ENCODE results near the gene SBF1. TPM values are rescaled to one million over a fixed set of nuclear protein-coding genes. Genes with fewer than 3 reads are reported as not detected.

SBF1 gene, protein sequence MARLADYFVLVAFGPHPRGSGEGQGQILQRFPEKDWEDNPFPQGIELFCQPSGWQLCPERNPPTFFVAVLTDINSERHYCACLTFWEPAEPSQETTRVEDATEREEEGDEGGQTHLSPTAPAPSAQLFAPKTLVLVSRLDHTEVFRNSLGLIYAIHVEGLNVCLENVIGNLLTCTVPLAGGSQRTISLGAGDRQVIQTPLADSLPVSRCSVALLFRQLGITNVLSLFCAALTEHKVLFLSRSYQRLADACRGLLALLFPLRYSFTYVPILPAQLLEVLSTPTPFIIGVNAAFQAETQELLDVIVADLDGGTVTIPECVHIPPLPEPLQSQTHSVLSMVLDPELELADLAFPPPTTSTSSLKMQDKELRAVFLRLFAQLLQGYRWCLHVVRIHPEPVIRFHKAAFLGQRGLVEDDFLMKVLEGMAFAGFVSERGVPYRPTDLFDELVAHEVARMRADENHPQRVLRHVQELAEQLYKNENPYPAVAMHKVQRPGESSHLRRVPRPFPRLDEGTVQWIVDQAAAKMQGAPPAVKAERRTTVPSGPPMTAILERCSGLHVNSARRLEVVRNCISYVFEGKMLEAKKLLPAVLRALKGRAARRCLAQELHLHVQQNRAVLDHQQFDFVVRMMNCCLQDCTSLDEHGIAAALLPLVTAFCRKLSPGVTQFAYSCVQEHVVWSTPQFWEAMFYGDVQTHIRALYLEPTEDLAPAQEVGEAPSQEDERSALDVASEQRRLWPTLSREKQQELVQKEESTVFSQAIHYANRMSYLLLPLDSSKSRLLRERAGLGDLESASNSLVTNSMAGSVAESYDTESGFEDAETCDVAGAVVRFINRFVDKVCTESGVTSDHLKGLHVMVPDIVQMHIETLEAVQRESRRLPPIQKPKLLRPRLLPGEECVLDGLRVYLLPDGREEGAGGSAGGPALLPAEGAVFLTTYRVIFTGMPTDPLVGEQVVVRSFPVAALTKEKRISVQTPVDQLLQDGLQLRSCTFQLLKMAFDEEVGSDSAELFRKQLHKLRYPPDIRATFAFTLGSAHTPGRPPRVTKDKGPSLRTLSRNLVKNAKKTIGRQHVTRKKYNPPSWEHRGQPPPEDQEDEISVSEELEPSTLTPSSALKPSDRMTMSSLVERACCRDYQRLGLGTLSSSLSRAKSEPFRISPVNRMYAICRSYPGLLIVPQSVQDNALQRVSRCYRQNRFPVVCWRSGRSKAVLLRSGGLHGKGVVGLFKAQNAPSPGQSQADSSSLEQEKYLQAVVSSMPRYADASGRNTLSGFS (N-terminal part only)
- total RNA-seq = 10 to 100 TPM; 89.9 to 90.1 TPM
- polyA plus RNA-seq (2013, experiment 1 of 2) = 84.3 TPM
- polyA plus RNA-seq (2013, experiment 2 of 2) = 75.6 TPM
- long read RNA-seq, experiment 1, partial matches to known transcripts = 15 of 23 reads
- long read RNA-seq, experiment 1, other reads (novel, unspliced or antisense) = 8 of 23 reads
- long read RNA-seq, experiment 2, full-length matches to known transcripts = 25 of 108 reads
- long read RNA-seq, experiment 2, partial matches to known transcripts = 28 of 108 reads
- long read RNA-seq, experiment 2, other reads (novel, unspliced or antisense) = 55 of 108 reads
- long read RNA-seq, experiment 3, partial matches to known transcripts = 15 of 21 reads
- long read RNA-seq, experiment 3, other reads (novel, unspliced or antisense) = 6 of 21 reads
- long read RNA-seq, experiment 4 = 0 reads

DNA sequence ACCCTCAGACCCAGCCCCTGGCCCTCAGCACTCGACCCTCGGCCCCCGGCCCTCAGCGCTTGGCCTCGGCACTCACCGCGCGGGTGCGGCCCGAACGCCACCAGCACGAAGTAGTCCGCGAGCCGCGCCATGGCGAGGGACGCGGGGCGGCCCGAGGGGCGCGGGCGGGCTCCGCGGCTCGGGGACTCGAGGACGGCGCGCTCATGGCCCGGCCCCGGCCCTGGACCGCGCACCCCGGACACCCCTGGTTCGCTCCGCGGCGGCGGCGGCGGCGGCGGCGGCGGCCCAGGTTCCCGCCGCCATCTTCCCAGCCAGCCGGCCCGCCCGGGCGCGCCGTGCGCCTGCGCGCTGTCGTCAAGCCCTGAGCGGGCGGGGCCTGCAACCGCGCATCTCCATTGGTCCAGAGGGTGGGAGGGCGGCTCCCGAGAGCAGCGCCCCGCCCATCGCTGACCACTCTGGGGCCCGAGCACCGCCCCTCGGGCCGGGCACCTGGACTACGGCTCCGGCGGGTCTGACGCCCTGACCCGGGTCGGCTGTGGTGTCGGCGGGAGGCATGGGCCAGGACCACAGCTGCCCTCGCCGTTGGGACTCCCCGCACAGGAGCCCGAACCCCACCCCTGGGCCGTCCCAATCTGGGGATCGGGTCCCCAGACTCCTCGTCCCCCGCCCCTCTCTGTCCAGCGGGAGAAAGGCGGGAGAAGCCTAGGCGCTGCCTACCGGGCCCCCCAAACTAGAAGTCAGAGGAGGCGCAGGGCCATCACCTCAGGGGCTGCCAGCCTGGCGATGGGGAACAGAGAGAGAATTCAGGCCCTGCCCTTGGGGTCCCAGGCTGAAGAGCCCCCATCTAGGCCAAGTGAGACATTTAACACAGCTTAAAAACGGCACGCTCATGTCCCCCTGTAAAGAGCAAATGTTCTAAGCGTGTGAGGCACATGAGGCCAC is at the start of gene SBF1:
Gene SBF1 (minus strand): TSS at position 326 of the 942 bp plus-strand sequence. CDS start 195 bp downstream, at position 131.
- H3K27ac ChIP-seq (ENCODE audit: low read depth, low read length) = no peak within 1 kb of the TSS
- Mint-ChIP-seq H3K27me3 (ENCODE audit: insufficient read depth) (peaks cover 38% of the 10 kb centered on the region), H3K9me3 (no peaks in the 10 kb centered on the region), H3K4me3 (peak within 1 kb of the TSS; percentile 74), H3K4me1 (peaks cover 25% of the 10 kb centered on the region), H3K27ac (peak within 1 kb of the TSS; percentile 74), H3K36me3 (ENCODE audit: low read depth) (no peaks in the 10 kb centered on the region)
- H3K9me3 ChIP-seq (ENCODE audit: control insufficient read depth, low read length) = no peaks in the 10 kb centered on the region
- peak within 1 kb of the TSS; percentile 54 for H3K9ac ChIP-seq (ENCODE audit: extremely low read depth, low read length, poor library complexity, severe bottlenecking)
- peak within 1 kb of the TSS; percentile 85 for H3K4me3 ChIP-seq (ENCODE audit: low read length)
- peak; percentile 97 for DNase-seq
- 5% methylated on average over 34 to 97 of the region's 97 CpGs for WGBS, 2 experiments (ENCODE audit: insufficient coverage in 1 of 2, insufficient read length in 1 of 2)
- H3K27me3 ChIP-seq (ENCODE audit: control insufficient read depth, insufficient read depth, low read length, poor library complexity, severe bottlenecking) = peaks cover 9% of the 10 kb centered on the region
- TF ChIP-seq, protein P1, sequence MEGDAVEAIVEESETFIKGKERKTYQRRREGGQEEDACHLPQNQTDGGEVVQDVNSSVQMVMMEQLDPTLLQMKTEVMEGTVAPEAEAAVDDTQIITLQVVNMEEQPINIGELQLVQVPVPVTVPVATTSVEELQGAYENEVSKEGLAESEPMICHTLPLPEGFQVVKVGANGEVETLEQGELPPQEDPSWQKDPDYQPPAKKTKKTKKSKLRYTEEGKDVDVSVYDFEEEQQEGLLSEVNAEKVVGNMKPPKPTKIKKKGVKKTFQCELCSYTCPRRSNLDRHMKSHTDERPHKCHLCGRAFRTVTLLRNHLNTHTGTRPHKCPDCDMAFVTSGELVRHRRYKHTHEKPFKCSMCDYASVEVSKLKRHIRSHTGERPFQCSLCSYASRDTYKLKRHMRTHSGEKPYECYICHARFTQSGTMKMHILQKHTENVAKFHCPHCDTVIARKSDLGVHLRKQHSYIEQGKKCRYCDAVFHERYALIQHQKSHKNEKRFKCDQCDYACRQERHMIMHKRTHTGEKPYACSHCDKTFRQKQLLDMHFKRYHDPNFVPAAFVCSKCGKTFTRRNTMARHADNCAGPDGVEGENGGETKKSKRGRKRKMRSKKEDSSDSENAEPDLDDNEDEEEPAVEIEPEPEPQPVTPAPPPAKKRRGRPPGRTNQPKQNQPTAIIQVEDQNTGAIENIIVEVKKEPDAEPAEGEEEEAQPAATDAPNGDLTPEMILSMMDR (conservative IDR thresholded peaks at IDR 0.05) = no peak
- no peaks in the 10 kb centered on the region for H3K36me3 ChIP-seq (ENCODE audit: control insufficient read depth, insufficient read depth, low read length)
- peaks cover 14% of the 10 kb centered on the region for H3K4me1 ChIP-seq (ENCODE audit: control insufficient read depth, insufficient read depth, low read length)

DNA sequence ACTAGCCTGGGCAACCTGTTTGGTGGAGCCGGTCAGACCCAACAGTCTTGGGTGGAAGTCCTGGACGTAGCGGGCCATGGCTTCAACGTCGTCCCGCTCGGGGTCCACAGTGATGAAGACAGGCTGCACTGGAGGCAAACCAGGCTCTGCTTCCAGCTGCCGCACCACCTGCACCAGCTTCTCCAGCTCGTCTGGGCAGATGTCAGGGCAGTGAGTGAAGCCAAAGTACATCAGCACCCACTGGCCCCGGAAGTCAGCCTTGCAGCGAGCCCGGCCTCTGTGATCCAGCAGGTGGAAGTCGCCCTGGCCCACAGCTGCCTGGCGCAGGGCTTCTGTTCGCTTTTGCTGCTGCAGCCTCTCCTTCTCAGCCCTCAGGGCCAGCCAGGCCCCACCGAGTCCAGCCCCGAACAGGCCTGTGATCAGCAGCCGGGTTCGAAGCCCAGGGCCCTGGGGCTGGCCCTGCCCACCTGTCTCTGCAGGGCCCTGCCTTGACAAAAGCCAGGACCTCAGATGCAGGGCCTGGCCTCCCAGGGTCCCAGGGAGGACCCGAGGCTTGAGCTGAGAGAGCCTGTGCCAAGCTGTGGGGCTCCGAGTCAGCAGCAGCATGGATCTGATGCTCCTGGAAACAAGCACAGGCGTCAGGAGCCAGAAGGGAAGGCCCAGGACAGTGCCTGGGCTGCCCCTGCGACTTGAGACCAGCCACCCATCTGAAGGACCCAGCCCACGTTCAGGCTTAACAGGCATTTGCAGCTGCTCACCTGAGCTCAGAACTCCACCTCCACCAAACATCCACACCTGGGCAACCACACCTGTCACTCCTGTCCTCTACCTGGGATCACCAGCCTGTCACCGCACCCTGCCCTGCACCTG is 49.2 kb upstream of the SBF1 start:
- no peak for DNase-seq
- no peak overlapping the region for H3K27ac ChIP-seq (ENCODE audit: low read depth, low read length)
- Mint-ChIP-seq H3K27me3 (ENCODE audit: insufficient read depth) (peaks cover 22% of the 10 kb centered on the region), H3K9me3 (no peaks in the 10 kb centered on the region), H3K4me1 (peaks cover 9% of the 10 kb centered on the region), H3K27ac (peak overlapping the region; percentile 87), H3K4me3 (peak overlapping the region; percentile 70), H3K36me3 (ENCODE audit: low read depth) (peaks cover 15% of the 10 kb centered on the region)
- H3K27me3 ChIP-seq (ENCODE audit: control insufficient read depth, insufficient read depth, low read length, poor library complexity, severe bottlenecking) = peaks cover 12% of the 10 kb centered on the region
- H3K36me3 ChIP-seq (ENCODE audit: control insufficient read depth, insufficient read depth, low read length) = peaks cover 23% of the 10 kb centered on the region
- TF ChIP-seq, protein P1 (conservative IDR thresholded peaks at IDR 0.05) = no peak
- WGBS, 2 experiments (ENCODE audit: insufficient coverage in 1 of 2, insufficient read length in 1 of 2) = 90 to 93% methylated on average over 21 to 25 of the region's 25 CpGs
- H3K9ac ChIP-seq (ENCODE audit: extremely low read depth, low read length, poor library complexity, severe bottlenecking) = peak overlapping the region; percentile 75
- H3K4me3 ChIP-seq (ENCODE audit: low read length) = peak overlapping the region; percentile 88
- no peaks in the 10 kb centered on the region for H3K9me3 ChIP-seq (ENCODE audit: control insufficient read depth, low read length)
- H3K4me1 ChIP-seq (ENCODE audit: control insufficient read depth, insufficient read depth, low read length) = no peaks in the 10 kb centered on the region
